ENCODE measurements around the gene CSNK1A1L. TPM values are rescaled to one million over a fixed set of nuclear protein-coding genes. Genes with fewer than 3 reads are reported as not detected.

The CSNK1A1L gene
- total RNA-seq (not detected), polyA plus RNA-seq (not detected)
- long read RNA-seq, donor 1, result 0 reads
- long read RNA-seq, donor 2, partial matches to known transcripts, result 0 of 1 reads
- long read RNA-seq, donor 2, other reads (novel, unspliced or antisense), result 0 of 1 reads
- long read RNA-seq, donor 3, result 0 reads
- long read RNA-seq, donor 4, result 0 reads
- long read RNA-seq, donor 5, partial matches to known transcripts, result 0 of 1 reads
- long read RNA-seq, donor 5, other reads (novel, unspliced or antisense), result 0 of 1 reads
- long read RNA-seq, donor 6, result 0 reads
- long read RNA-seq, donor 7, result 0 reads
- long read RNA-seq, donor 8, result 0 reads
- long read RNA-seq, donor 9, result 0 reads
- long read RNA-seq, donor 10, result 0 reads

DNA sequence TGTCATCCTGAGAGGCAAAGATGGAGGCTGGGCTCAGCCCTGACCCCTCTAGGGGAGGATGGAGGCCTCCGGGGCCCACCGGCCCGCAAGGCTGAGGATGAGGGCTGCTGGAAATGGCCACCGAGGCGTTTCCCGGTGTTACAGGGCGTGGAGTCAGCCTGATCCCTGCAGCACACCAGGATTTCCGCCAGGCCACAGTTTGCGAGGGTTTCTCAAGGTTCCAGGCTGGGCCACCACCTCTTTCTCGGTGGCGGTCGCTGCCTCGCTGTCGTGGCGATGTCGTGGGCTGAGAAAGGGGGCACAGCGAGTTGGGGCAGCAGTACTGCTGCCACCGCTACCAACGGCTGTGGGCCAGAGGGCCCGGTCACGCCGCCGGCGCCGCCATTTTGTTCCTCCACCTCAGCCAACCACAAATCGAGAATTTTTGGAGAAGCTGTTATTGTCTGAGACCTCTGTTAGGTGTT is at the start of gene CSNK1A1L:
CSNK1A1L (minus strand) TSS at position 414 of the 464 bp plus-strand sequence; CDS start at position 6, 408 bp downstream.
- intact Hi-C loops (cut with DNase I; ENCODE audit: low total_unique reads), result loop anchor here (10.0 kb wide), 1 partner anchor 500 kb away; no protein-coding TSS in a partner anchor
- no peaks in the 10 kb centered on the region for H3K36me3 ChIP-seq
- no peaks in the 10 kb centered on the region for H3K27me3 ChIP-seq
- no peak within 1 kb of the TSS for H3K4me3 ChIP-seq
- TF ChIP-seq CTCF (IDR thresholded peaks at IDR 0.05) (no peak), POLR2AphosphoS5 (IDR thresholded peaks at IDR 0.05) (no peak), EP300 (IDR thresholded peaks at IDR 0.05) (no peak), POLR2A (IDR thresholded peaks at IDR 0.05) (no peak)
- H3K27ac ChIP-seq, result no peak within 1 kb of the TSS
- H3K4me1 ChIP-seq, result peaks cover 0 to 14% (median 6%) of the 10 kb centered on the region in 4 donors
- WGBS, 5 donors, result 89 to 96% (median 94%) methylated on average over 17 to 26 of the region's 26 CpGs
- no peak for DNase-seq
- H3K9me3 ChIP-seq, result no peaks in the 10 kb centered on the region

DNA sequence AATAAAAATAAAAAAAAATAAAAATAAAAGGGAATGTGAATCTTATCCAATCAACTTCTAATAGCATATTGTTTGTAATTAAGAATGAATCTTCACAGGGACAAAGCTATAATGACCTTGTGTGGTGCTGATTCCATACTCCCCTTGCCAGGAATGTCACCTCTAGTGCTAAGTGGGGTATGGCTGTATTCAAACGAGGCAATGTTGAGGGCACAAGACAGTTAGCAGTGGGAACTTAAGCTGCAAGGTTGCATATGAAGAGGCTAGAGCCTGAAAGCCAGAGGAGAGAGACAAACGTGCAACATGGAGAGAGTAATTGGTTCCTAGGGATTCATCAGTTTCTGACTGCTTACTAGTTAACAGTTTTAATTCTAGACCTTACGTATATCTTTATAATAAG is 43.9 kb upstream of the CSNK1A1L start:
- H3K27me3 ChIP-seq, result no peaks in the 10 kb centered on the region
- no peak for TF ChIP-seq POLR2A (IDR thresholded peaks at IDR 0.05)
- TF ChIP-seq EP300 (IDR thresholded peaks at IDR 0.05), result no peak
- TF ChIP-seq CTCF (IDR thresholded peaks at IDR 0.05), result no peak
- no peak for TF ChIP-seq POLR2AphosphoS5 (IDR thresholded peaks at IDR 0.05)
- no peaks in the 10 kb centered on the region for H3K9me3 ChIP-seq
- no peak overlapping the region for H3K27ac ChIP-seq
- intact Hi-C loops (cut with DNase I; ENCODE audit: low total_unique reads), result no loop called here
- 41 to 53% (median 46%) methylated on average over 3 of the region's 3 CpGs for WGBS, 5 donors
- no peaks in the 10 kb centered on the region for H3K4me1 ChIP-seq
- no peaks in the 10 kb centered on the region for H3K36me3 ChIP-seq
- H3K4me3 ChIP-seq, result no peak overlapping the region
- no peak for DNase-seq

DNA sequence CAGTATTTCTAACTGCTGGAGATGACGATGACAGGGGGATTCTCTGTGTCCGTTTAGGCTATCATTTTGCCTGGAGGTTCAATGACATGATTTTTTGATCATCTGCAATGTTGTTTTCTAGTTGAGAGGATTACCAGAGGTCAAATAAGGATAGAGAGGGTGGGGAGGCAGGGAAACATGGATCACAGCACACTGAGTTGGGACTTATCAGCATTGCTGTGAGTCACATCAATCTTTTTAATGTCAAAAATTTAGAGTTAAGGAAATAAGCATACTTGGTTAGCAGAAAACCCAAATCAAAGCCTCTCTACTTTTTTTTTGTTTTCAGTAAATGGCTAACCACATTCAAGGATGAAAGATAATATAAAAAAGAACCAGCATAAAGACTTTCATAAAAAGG is 43.0 kb upstream of the CSNK1A1L start:
- no peak for DNase-seq
- no peak for TF ChIP-seq POLR2A (IDR thresholded peaks at IDR 0.05)
- TF ChIP-seq EP300 (IDR thresholded peaks at IDR 0.05), result no peak
- no peak for TF ChIP-seq CTCF (IDR thresholded peaks at IDR 0.05)
- no peak for TF ChIP-seq POLR2AphosphoS5 (IDR thresholded peaks at IDR 0.05)
- intact Hi-C loops (cut with DNase I; ENCODE audit: low total_unique reads), result no loop called here
- no peak overlapping the region for H3K27ac ChIP-seq
- H3K27me3 ChIP-seq, result no peaks in the 10 kb centered on the region
- H3K4me3 ChIP-seq, result no peak overlapping the region
- WGBS, 5 donors, result 75 to 86% (median 79%) methylated on average over 2 of the region's 2 CpGs
- no peaks in the 10 kb centered on the region for H3K36me3 ChIP-seq
- H3K4me1 ChIP-seq, result no peaks in the 10 kb centered on the region
- H3K9me3 ChIP-seq, result no peaks in the 10 kb centered on the region

DNA sequence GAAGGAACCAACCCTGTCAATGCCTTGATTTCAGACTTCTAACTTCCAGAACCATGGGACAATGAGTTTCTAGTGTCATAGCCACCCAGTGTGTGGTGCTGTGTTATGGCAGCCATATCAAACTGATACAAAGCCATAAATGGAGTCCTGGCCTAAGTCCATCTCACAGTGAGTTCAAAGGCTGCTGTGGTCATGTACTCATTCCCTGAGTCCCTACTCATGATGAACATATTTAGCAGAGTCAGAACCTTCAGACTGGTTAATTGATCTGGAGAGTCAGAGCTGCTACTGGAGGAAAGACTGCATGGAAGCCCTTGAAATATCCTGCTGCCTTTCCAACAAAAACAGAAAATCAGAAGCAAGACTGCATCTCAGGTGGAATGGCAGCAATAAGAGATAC is 39.2 kb upstream of the CSNK1A1L start:
- Histone ChIP-seq H3K27me3 (no peaks in the 10 kb centered on the region), H3K9me3 (no peaks in the 10 kb centered on the region), H3K4me1 (no peaks in the 10 kb centered on the region), H3K27ac (no peak overlapping the region), H3K4me3 (no peak overlapping the region), H3K36me3 (no peaks in the 10 kb centered on the region)
- intact Hi-C loops (cut with DNase I; ENCODE audit: low total_unique reads), result no loop called here
- TF ChIP-seq POLR2AphosphoS5 (IDR thresholded peaks at IDR 0.05) (no peak), POLR2A (IDR thresholded peaks at IDR 0.05) (no peak), CTCF (IDR thresholded peaks at IDR 0.05) (no peak), EP300 (IDR thresholded peaks at IDR 0.05) (no peak)
- DNase-seq, result no peak
